HUES64 (cell line): Measurements from ENCODE around the gene ATP6V0E1.
"Not testable (repeated sequence)": the region's sequence is repeated elsewhere in the genome, so short reads cannot be mapped to it uniquely, and the experiment has no call there.

Source experiments
- H3K27ac ChIP-seq: 2 replicates; pipeline ENCODE4 v1.7.0; 2013; ENCODE audit warnings: low read depth, low read length, inconsistent platforms
- H3K27me3 ChIP-seq: 2 replicates; pipeline ENCODE4 v1.6.1; 2013; ENCODE audit warnings: mild to moderate bottlenecking, low read length; ENCODE audit not compliant: insufficient read depth
- H3K36me3 ChIP-seq: 2 replicates; pipeline ENCODE4 v1.6.1; 2013; ENCODE audit warnings: mild to moderate bottlenecking, low read length; ENCODE audit not compliant: insufficient read depth
- H3K4me1 ChIP-seq: 2 replicates; pipeline ENCODE4 v1.6.1; 2013; ENCODE audit warnings: mild to moderate bottlenecking, low read length, moderate library complexity; ENCODE audit not compliant: insufficient read depth
- H3K4me3 ChIP-seq: 2 replicates; pipeline ENCODE4 v1.5.1; 2013; ENCODE audit warnings: mild to moderate bottlenecking, low read length, moderate library complexity
- H3K9ac ChIP-seq: 2 replicates; pipeline ENCODE4 v1.6.1; 2013; ENCODE audit warnings: mild to moderate bottlenecking, low read depth, low read length
- H3K9me3 ChIP-seq: 2 replicates; pipeline ENCODE4 v1.6.1; 2013; ENCODE audit warnings: low read depth, low read length; ENCODE audit not compliant: insufficient read depth
- whole genome bisulfite sequencing: fragments of 150-250, 120-280 bp; methylation state at CpG from one replicate; pipeline ENCODE4 v1.1.7; 2013; ENCODE audit warnings: missing lambda C conversion rate; 5-methylcytosine and 5-hydroxymethylcytosine counted together

Gene ATP6V0E1

DNA sequence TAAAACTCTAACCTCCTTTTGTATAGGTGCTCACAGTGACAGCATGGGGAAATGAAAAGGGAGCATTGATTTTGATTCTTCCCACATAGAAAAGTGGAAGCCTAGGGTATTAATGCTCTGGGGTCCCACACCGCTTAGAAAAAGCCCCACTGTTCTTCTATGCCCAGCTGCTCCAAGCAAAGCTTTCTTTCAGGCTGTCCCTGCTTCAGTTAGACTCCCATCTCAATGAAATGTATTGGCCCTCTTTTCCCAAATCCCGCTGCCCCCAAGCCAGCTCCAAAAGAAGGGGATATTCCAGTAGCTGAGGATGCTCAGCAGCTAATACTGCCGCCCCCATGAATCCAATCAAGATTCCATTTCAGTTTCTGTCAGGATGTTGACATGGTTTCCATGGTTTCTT lies 55.6 kb downstream of the ATP6V0E1 start:
- Histone ChIP-seq H3K36me3 (peaks cover 15% of the 10 kb centered on the region), H3K27me3 (no peaks in the 10 kb centered on the region), H3K27ac (no peak overlapping the region), H3K4me1 (no peaks in the 10 kb centered on the region), H3K9ac (no peak overlapping the region), H3K9me3 (no peaks in the 10 kb centered on the region), H3K4me3 (no peak overlapping the region)
- 88% methylated on average over 3 of the region's 3 CpGs for WGBS

- no peaks in the 10 kb centered on the region for H3K27me3 ChIP-seq
- H3K4me3 ChIP-seq, result no peak overlapping the region
- no peaks in the 10 kb centered on the region for H3K9me3 ChIP-seq
- peaks cover 7% of the 10 kb centered on the region for H3K36me3 ChIP-seq
- H3K4me1 ChIP-seq, result no peaks in the 10 kb centered on the region
- no peak overlapping the region for H3K9ac ChIP-seq
- 94% methylated on average over 5 of the region's 5 CpGs for WGBS
- H3K27ac ChIP-seq, result no peak overlapping the region
Measured at GRCh38 chr5:173039964-173040363, 56.4 kb downstream of the ATP6V0E1 start.

DNA sequence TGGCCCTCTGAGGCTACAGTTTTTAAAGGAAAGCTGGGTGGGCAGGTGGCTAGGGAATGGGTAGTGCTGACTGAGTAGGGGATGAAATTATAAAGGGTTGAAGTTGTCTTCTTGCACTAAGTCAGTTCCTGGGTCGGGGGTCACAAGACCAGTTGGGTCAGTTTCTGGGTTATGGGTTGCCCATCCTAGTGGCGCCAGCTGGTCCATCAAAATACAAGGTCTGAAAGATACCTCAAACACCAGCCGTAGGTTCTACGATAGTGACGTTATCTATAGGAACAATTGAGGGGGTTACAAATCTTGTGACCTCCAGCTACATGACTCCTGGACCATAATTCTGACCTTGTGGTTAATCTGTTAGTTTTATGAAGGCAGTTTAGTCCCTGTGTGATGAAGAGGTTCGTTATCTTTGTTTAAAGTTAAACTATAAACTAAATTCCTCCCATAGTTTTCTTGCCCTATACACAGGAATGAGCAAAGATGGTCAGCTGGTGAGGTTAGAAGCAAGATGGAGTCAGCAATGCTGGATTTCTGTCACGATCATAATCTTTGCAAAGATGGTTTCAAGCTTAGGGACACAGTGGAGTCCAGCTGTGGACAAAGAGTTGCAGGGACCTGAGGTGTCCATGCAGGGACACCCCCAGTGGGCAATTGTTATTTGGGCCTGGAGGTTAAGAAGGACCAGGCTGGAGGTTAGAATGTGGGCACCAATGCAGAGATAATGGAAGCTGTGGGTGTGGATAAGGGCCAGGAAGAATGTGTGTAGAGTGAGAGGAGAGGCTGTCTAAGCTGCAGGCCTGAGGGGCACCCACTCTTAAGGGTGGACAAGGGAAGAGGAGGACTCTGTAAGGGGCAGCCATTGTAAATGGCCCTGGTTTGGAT lies 58.6 kb downstream of the ATP6V0E1 start:
- Histone ChIP-seq H3K4me3 (no peak overlapping the region), H3K27ac (no peak overlapping the region), H3K27me3 (no peaks in the 10 kb centered on the region), H3K36me3 (no peaks in the 10 kb centered on the region), H3K9ac (no peak overlapping the region), H3K4me1 (peaks cover 8% of the 10 kb centered on the region), H3K9me3 (no peaks in the 10 kb centered on the region)
- WGBS, result 93% methylated on average over 6 of the region's 7 CpGs

GRCh38 chr5:173042763-173043107 lies 59.2 kb downstream of the ATP6V0E1 start:
- Histone ChIP-seq H3K36me3 (no peaks in the 10 kb centered on the region), H3K27ac (no peak overlapping the region), H3K9ac (no peak overlapping the region), H3K4me1 (peaks cover 8% of the 10 kb centered on the region), H3K27me3 (no peaks in the 10 kb centered on the region), H3K9me3 (no peaks in the 10 kb centered on the region), H3K4me3 (no peak overlapping the region)
- WGBS, result 100% methylated on average over 2 of the region's 3 CpGs

- H3K27ac ChIP-seq, result no peak overlapping the region
- WGBS, result 71% methylated on average over 8 of the region's 8 CpGs
- no peaks in the 10 kb centered on the region for H3K9me3 ChIP-seq
- no peaks in the 10 kb centered on the region for H3K27me3 ChIP-seq
- H3K4me3 ChIP-seq, result no peak overlapping the region
- peaks cover 8% of the 10 kb centered on the region for H3K4me1 ChIP-seq
- no peak overlapping the region for H3K9ac ChIP-seq
- H3K36me3 ChIP-seq, result no peaks in the 10 kb centered on the region
Measured at GRCh38 chr5:173045474-173045873, 61.9 kb downstream of the ATP6V0E1 start.

- H3K9ac ChIP-seq, H3K9me3 ChIP-seq, H3K27me3 ChIP-seq, H3K4me1 ChIP-seq, H3K27ac ChIP-seq, H3K4me3 ChIP-seq, H3K36me3 ChIP-seq: not testable (repeated sequence)
- WGBS, result 83% methylated on average over 12 of the region's 12 CpGs
Measured at GRCh38 chr5:173047096-173047837, 63.7 kb downstream of the ATP6V0E1 start.

DNA sequence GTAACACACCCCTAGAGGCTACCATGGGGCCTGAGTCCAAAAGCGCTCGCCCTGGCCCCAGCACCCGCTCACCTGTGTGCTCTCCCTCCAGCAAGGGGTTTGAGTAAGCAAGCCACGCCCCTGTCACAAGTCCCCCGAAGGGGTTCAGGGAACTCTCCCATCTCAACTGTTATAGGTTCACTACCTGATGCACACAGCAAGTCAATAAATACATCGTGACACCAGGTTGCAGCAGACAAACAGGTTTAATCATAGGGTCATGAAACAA lies 64.2 kb downstream of the ATP6V0E1 start:
- H3K9ac ChIP-seq, result no peak overlapping the region
- WGBS, result 81% methylated on average over 6 of the region's 6 CpGs

DNA sequence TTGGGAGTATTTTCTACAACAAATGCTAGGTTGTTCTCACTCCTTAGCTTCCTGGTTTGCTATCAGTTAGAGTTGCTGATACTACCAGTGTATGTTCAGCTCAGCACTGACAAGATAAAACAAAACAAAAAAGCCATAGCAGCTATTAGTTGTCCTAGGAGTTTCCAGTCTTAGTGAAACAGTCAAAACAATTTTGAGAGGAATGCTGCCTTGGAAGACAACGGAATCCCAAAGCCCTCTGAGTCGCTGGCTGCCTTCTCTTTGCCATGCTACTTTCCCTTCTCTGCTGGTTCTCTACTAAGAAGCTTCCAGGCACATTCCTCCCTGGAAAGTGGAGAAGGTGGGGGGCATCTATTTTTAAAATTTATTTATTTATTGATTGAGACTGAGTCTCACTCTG lies 67.2 kb downstream of the ATP6V0E1 start:
- no peaks in the 10 kb centered on the region for H3K9me3 ChIP-seq
- H3K9ac ChIP-seq, result no peak overlapping the region
- no peaks in the 10 kb centered on the region for H3K36me3 ChIP-seq
- 83% methylated on average over 2 of the region's 2 CpGs for WGBS
- peaks cover 5% of the 10 kb centered on the region; the same call in 1 of the 2 replicates for H3K4me1 ChIP-seq
- H3K4me3 ChIP-seq, result no peak overlapping the region
- no peak overlapping the region for H3K27ac ChIP-seq
- H3K27me3 ChIP-seq, result no peaks in the 10 kb centered on the region; the same call in 1 of the 2 replicates

More for the DNA sequence above, 64.2 kb downstream of the ATP6V0E1 start:
- Histone ChIP-seq H3K27me3 (no peaks in the 10 kb centered on the region; the same call in 1 of the 2 replicates), H3K27ac (no peak overlapping the region), H3K4me1 (peaks cover 8% of the 10 kb centered on the region), H3K36me3 (no peaks in the 10 kb centered on the region), H3K9me3 (no peaks in the 10 kb centered on the region), H3K4me3 (no peak overlapping the region)

GRCh38 chr5:173051746-173052145 lies 68.2 kb downstream of the ATP6V0E1 start:
- H3K9me3 ChIP-seq, result no peaks in the 10 kb centered on the region
- no peak overlapping the region for H3K9ac ChIP-seq
- no peaks in the 10 kb centered on the region; the same call in 1 of the 2 replicates for H3K27me3 ChIP-seq
- peaks cover 4% of the 10 kb centered on the region; the same call in 1 of the 2 replicates for H3K4me1 ChIP-seq
- H3K4me3 ChIP-seq, result no peak overlapping the region
- WGBS, result 92% methylated on average over 3 of the region's 5 CpGs
- no peak overlapping the region for H3K27ac ChIP-seq
- no peaks in the 10 kb centered on the region for H3K36me3 ChIP-seq

DNA sequence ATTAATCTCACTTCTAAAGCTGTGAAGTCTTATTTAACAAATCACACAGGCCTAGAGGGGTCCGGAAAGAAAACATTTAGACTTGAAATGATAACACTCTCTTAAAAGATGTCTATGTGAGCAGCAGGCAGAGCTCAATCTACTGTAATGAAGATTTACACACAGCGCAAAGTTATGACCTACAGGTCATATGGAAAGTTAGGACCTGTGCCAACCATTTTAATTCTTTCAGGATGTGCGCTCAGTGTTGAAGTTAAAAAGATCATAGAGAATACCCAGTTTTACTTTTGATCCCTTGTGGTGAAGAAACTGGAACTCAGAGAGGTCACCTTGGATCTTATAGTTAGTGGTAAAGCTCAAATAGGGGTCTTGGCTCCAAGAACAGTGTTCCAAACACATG lies 69.5 kb downstream of the ATP6V0E1 start:
- H3K36me3 ChIP-seq, result no peaks in the 10 kb centered on the region
- H3K9me3 ChIP-seq, result no peaks in the 10 kb centered on the region
- peaks cover 6% of the 10 kb centered on the region for H3K4me1 ChIP-seq
- H3K27me3 ChIP-seq, result no peaks in the 10 kb centered on the region; the same call in 1 of the 2 replicates
- H3K4me3 ChIP-seq, result no peak overlapping the region
- no peak overlapping the region for H3K9ac ChIP-seq
- 96% methylated on average over 3 of the region's 3 CpGs for WGBS
- H3K27ac ChIP-seq, result no peak overlapping the region

GRCh38 chr5:173055042-173055721 lies 71.6 kb downstream of the ATP6V0E1 start:
- WGBS, result 35% methylated on average over 9 of the region's 10 CpGs
- H3K4me1 ChIP-seq, result peaks cover 9% of the 10 kb centered on the region
- no peak overlapping the region for H3K27ac ChIP-seq

More at GRCh38 chr5:173055042-173055721, 71.6 kb downstream of the ATP6V0E1 start:
- Histone ChIP-seq H3K9me3 (no peaks in the 10 kb centered on the region), H3K27me3 (no peaks in the 10 kb centered on the region; the same call in 1 of the 2 replicates), H3K4me3 (peak overlapping the region; percentile 77), H3K9ac (no peak overlapping the region), H3K36me3 (no peaks in the 10 kb centered on the region)
